HepG2 (cell line): ENCODE measurements around the gene ST6GALNAC4. TPM values are rescaled to one million over a fixed set of nuclear protein-coding genes. Genes with fewer than 3 reads are reported as not detected.

ENCODE experiments used
- E2F2 ChIP-seq: sonication (generic); formaldehyde crosslinking; IDR thresholded peaks from 2 replicates; pipeline ENCODE4 v1.4.0; 2020; ENCODE audit warnings: missing genetic modification reagents, borderline replicate concordance
- FOXA1 ChIP-seq, 2 experiments: fragments of 450-650 bp in 1 of 2; sonication (generic) in 1 of 2; formaldehyde crosslinking in 1 of 2; IDR thresholded peaks; 2 replicates each; pipeline versions ENCODE4 v1.4.0 to v1.6.1; 2016 to 2020; ENCODE audit warnings: missing genetic modification reagents in 1 of 2
- HMG20B ChIP-seq: conservative IDR thresholded peaks from 2 replicates; pipeline ENCODE4 v1.6.1; 2016; ENCODE audit warnings: missing genetic modification reagents, missing compliant biosample characterization
- IRF9 ChIP-seq: sonication (generic); formaldehyde crosslinking; IDR thresholded peaks from 2 replicates; pipeline ENCODE4 v1.8.0; 2022; ENCODE audit warnings: missing genetic modification reagents, mild to moderate bottlenecking, borderline replicate concordance
- KDM6A ChIP-seq: IDR thresholded peaks from 2 replicates; pipeline ENCODE4 v1.6.1; 2016; ENCODE audit warnings: low read depth
- KLF9 ChIP-seq: IDR thresholded peaks from 2 replicates; pipeline ENCODE4 v1.6.1; 2016; ENCODE audit warnings: low read depth
- NKX3-1 ChIP-seq: sonication (generic); formaldehyde crosslinking; IDR thresholded peaks from 2 replicates; pipeline ENCODE4 v1.5.0; 2020; ENCODE audit warnings: missing genetic modification reagents
- ONECUT2 ChIP-seq: sonication (generic); formaldehyde crosslinking; IDR thresholded peaks from 2 replicates; pipeline ENCODE4 v1.4.0; 2020; ENCODE audit warnings: missing genetic modification reagents
- POLR2AphosphoS5 ChIP-seq: IDR thresholded peaks from 2 replicates; pipeline ENCODE4 v1.6.1; 2012; ENCODE audit warnings: low read depth, low read length
- RAD21 ChIP-seq: fragments of 450-650 bp; formaldehyde crosslinking; IDR thresholded peaks from 2 replicates; pipeline ENCODE4 v1.5.0; 2020; ENCODE audit warnings: mild to moderate bottlenecking
- RAD51 ChIP-seq: fragments of 450-650 bp; IDR thresholded peaks from 2 replicates; pipeline ENCODE4 v1.6.1; 2016; ENCODE audit warnings: borderline replicate concordance
- RNF2 ChIP-seq: fragments of 450-650 bp; conservative IDR thresholded peaks from 2 replicates; pipeline ENCODE4 v1.6.1; 2016; ENCODE audit warnings: low read depth
- SMC3 ChIP-seq: IDR thresholded peaks from 2 replicates; pipeline ENCODE4 v1.6.1; 2011; ENCODE audit warnings: low read length, improper control_type of control experiment
- SNAPC5 ChIP-seq: sonication (generic); formaldehyde crosslinking; IDR thresholded peaks from 2 replicates; pipeline ENCODE4 v1.8.1; 2023; ENCODE audit warnings: mild to moderate bottlenecking, missing genetic modification reagents, borderline replicate concordance
- SNRNP70 ChIP-seq: fragments of 200-400 bp; formaldehyde crosslinking; IDR thresholded peaks from 2 replicates; pipeline ENCODE4 v1.6.1; 2017; ENCODE audit warnings: mild to moderate bottlenecking, low read depth, low read length, moderate library complexity
- SUZ12 ChIP-seq: fragments of 150-350 bp; IDR thresholded peaks from 2 replicates; pipeline ENCODE4 v1.6.1; 2014; ENCODE audit warnings: low read depth, low read length
- ZIK1 ChIP-seq: sonication (generic); formaldehyde crosslinking; IDR thresholded peaks from 2 replicates; pipeline ENCODE4 v1.5.0; 2020; ENCODE audit warnings: mild to moderate bottlenecking, low read depth, missing genetic modification reagents, borderline replicate concordance
- ZNF30 ChIP-seq: sonication (generic); formaldehyde crosslinking; IDR thresholded peaks from 2 replicates; pipeline ENCODE4 v1.5.0; 2020; ENCODE audit warnings: mild to moderate bottlenecking, missing genetic modification reagents
- ZNF326 ChIP-seq: sonication (generic); formaldehyde crosslinking; IDR thresholded peaks from 2 replicates; pipeline ENCODE4 v1.4.0; 2020; ENCODE audit warnings: missing genetic modification reagents, borderline replicate concordance
- ZNF576 ChIP-seq: sonication (generic); formaldehyde crosslinking; IDR thresholded peaks from 2 replicates; pipeline ENCODE4 v1.4.0; 2020; ENCODE audit warnings: mild to moderate bottlenecking, missing genetic modification reagents
- polyA plus RNA-seq, 8 experiments: library from polyadenylated mRNA; depleted of rRNA in 3 of 8; stranded (reverse) in 7 of 8; unstranded in 1 of 8; fragments of >200 nt; fragmentation: Illumina TruSeq in 4 of 8; extraction: Trizol in 4 of 8; gene quantifications; 2 replicates each; pipeline versions ENCODE4 v1.2.1 to v1.2.3, GENCODE V29; 2011 to 2016; ENCODE audit warnings: low read depth in 4 of 8, missing spikeins in 1 of 8, mixed read lengths in 1 of 8; ENCODE audit not compliant: insufficient read depth in 1 of 8
- total RNA-seq, 5 experiments: library from RNA; depleted of rRNA; stranded (reverse); fragments of >200 nt; fragmentation: Illumina TruSeq; extraction: Trizol; gene quantifications; 2 replicates each; pipeline ENCODE4 v1.2.3, GENCODE V29; 2016; ENCODE audit warnings: low read depth in 1 of 5
- TF ChIP-seq, protein P1 (sequence below): fragments of 450-650 bp; IDR thresholded peaks from 2 replicates; pipeline ENCODE4 v1.6.1; 2017; ENCODE audit warnings: mild to moderate bottlenecking
- TF ChIP-seq, protein P2 (sequence below): sonication (generic); formaldehyde crosslinking; IDR thresholded peaks from 2 replicates; pipeline ENCODE4 v1.4.0; 2020; ENCODE audit warnings: missing genetic modification reagents
- TF ChIP-seq, protein P3 (sequence below): IDR thresholded peaks from 2 replicates; pipeline ENCODE4 v1.6.1; 2016

ST6GALNAC4 gene
- total and polyA plus RNA-seq, 2 of the 13 experiments (the other 11 are each of a cell fraction or from before 2014, with no cell fraction given): 18.8 to 27.7 TPM

DNA sequence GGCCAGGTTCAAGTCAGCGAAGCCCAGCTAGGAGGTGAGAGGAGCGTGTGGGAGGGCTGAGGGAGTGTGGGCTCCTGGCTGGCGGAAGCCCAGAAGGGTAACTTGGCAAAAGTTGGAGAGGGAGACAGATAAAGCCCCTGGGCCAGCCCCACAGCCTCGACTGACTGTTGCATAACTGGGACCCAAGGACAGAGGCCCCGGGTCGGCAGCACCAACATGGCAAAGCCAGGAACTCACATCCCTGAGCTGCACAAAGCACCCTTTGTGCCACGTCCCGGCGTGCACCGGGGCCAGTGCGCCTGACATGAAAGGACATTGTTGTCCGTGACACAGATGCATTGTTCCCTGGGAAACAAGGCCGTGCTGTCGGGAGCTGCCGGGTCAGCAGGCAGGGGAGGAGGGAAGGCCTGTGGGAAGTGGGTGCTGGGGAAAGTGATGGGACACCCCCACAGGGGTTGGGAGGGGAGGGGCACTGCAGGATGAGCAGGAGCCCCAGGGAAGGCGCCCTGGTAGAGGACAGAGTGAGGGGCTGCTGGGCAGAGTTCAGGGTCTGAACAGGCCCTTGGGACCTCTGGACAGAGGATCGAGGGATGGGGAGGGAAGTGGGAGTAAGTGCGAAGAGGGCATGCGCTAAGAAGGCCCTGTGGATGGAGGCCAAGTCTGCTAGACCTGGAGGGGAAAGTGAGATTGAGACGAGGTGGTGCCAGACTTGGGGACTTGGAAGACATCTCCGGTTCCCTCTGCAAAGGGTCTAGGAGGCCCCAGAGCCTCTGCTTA, 33.9 kb upstream of the ST6GALNAC4 start (continued):
- TF ChIP-seq HMG20B (CRISPR knock-in tag) (no peak; the same call in none of the 2 replicates), ONECUT2 (CRISPR knock-in tag) (no peak), FOXA1 (IDR thresholded peaks at IDR 0.05) (no peak), FOXA1 (CRISPR knock-in tag; IDR thresholded peaks at IDR 0.05) (peak; percentile 72), SUZ12 (peak; percentile 44), SNAPC5 (CRISPR knock-in tag) (0 out of 2 replicates have a peak, but pooled peaks have one; percentile 22), ZNF576 (CRISPR knock-in tag) (no peak), SMC3 (peak; percentile 6; the same call in 1 of the 2 replicates), KDM6A (peak; percentile 86), SNRNP70 (no peak), NKX3-1 (CRISPR knock-in tag) (0 out of 2 replicates have a peak, but pooled peaks have one; percentile 47), RAD51 (no peak), KLF9 (CRISPR knock-in tag) (no peak), RNF2 (peak; percentile 43; the same call in 1 of the 2 replicates), RAD21 (CRISPR knock-in tag) (peak; percentile 53; the same call in 1 of the 2 replicates), E2F2 (CRISPR knock-in tag) (no peak), ZNF30 (CRISPR knock-in tag) (no peak), IRF9 (CRISPR knock-in tag) (peak; percentile 80), POLR2AphosphoS5 (peak; percentile 79), ZNF326 (CRISPR knock-in tag) (no peak), ZIK1 (CRISPR knock-in tag) (0 out of 2 replicates have a peak, but pooled peaks have one; percentile 71)
- TF ChIP-seq, protein P1, sequence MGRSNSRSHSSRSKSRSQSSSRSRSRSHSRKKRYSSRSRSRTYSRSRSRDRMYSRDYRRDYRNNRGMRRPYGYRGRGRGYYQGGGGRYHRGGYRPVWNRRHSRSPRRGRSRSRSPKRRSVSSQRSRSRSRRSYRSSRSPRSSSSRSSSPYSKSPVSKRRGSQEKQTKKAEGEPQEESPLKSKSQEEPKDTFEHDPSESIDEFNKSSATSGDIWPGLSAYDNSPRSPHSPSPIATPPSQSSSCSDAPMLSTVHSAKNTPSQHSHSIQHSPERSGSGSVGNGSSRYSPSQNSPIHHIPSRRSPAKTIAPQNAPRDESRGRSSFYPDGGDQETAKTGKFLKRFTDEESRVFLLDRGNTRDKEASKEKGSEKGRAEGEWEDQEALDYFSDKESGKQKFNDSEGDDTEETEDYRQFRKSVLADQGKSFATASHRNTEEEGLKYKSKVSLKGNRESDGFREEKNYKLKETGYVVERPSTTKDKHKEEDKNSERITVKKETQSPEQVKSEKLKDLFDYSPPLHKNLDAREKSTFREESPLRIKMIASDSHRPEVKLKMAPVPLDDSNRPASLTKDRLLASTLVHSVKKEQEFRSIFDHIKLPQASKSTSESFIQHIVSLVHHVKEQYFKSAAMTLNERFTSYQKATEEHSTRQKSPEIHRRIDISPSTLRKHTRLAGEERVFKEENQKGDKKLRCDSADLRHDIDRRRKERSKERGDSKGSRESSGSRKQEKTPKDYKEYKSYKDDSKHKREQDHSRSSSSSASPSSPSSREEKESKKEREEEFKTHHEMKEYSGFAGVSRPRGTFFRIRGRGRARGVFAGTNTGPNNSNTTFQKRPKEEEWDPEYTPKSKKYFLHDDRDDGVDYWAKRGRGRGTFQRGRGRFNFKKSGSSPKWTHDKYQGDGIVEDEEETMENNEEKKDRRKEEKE: no peak
- TF ChIP-seq, protein P2, sequence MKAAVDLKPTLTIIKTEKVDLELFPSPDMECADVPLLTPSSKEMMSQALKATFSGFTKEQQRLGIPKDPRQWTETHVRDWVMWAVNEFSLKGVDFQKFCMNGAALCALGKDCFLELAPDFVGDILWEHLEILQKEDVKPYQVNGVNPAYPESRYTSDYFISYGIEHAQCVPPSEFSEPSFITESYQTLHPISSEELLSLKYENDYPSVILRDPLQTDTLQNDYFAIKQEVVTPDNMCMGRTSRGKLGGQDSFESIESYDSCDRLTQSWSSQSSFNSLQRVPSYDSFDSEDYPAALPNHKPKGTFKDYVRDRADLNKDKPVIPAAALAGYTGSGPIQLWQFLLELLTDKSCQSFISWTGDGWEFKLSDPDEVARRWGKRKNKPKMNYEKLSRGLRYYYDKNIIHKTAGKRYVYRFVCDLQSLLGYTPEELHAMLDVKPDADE (CRISPR knock-in tag): no peak
- TF ChIP-seq, protein P3, sequence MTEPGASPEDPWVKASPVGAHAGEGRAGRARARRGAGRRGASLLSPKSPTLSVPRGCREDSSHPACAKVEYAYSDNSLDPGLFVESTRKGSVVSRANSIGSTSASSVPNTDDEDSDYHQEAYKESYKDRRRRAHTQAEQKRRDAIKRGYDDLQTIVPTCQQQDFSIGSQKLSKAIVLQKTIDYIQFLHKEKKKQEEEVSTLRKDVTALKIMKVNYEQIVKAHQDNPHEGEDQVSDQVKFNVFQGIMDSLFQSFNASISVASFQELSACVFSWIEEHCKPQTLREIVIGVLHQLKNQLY (CRISPR knock-in tag): peak; percentile 87
